Astrocyte of the spinal cord (primary cell): ENCODE measurements around the gene PPT1.

Source experiments
- DNase-seq: peaks from one replicate; pipeline ENCODE4 v3.0.0; 2011; ENCODE audit warnings: low read depth, low spot score
- H3K4me3 ChIP-seq: 2 replicates; pipeline ENCODE4 v1.5.1; 2011; ENCODE audit warnings: low read depth, mild to moderate bottlenecking, low read length, moderate library complexity
- CTCF ChIP-seq: IDR thresholded peaks from 2 replicates; pipeline ENCODE4 v1.5.1; 2012; ENCODE audit warnings: low read depth, mild to moderate bottlenecking, low read length, inconsistent platforms
- in situ Hi-C: cut with HindIII; loops from 2 replicates; pipeline ENCODE4 v1.10.0; 2017; ENCODE audit warnings: low sequenced_read_pairs

Gene PPT1

GRCh38 chr1:40034869-40035268 lies 62.2 kb downstream of the PPT1 start:
- DNase-seq: no peak
- H3K4me3 ChIP-seq: no peak overlapping the region
- no peak for TF ChIP-seq CTCF
- in situ Hi-C loops: no loop called here

DNA sequence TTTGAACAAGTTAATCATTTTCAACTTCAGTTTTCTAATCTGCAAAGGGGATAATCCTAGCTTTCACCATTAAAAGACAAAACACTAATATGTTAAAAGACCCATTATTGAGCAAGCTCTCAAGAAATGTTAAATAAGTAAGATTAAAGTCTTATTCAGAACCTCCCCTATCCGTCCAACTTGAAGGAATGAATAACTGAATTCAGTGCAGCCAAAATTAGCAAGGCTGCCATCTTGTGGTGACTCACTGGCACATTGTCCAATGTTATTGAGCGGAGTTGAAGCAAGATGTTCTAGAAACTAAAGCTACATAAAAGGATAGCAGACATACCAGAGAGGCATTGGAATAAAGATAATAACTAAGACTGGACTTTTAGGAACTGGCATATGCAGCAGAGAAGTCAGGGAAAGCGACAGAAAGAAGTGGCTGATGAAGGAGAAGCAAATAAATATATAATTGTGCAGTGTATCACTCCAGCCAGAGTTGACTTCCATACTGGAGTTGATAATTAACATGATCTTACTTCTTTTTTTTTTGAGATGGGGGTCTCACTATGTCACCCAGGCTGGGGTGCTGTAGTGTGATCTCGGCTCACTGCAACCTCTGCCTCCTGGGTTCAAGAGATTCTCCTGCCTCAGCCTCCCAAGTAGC lies 64.7 kb downstream of the PPT1 start:
- peak; percentile 71 for DNase-seq

DNA sequence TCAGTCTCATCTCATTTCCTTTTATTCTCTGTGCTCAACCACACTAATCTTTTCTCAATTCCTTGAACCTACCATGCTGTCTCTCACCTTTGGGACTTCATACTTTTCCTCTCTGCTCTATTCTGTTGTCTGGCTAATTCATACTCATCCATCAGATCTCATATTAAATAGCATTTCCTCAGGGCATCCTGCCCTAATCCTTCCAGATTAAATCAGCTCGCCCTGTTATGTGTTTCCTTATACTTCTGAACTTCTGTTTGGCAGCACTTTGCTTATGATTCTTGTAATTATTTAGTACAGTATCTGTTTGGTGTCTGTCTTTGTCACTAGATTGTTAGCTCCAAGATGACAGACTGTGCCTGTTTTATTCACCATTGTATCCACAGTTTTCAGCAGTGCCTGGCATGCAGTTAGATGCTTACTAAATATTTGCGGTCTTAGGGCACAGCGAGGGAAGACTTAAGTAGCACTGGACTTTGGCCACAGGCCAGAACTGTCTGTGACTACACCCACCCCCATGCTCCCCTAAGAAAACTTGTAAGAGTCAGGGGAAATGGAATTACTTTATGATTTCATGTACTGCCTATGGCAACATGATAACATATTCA lies 66.4 kb downstream of the PPT1 start:
- DNase-seq: peak; percentile 52
- in situ Hi-C loops: no loop called here
- no peak overlapping the region for H3K4me3 ChIP-seq
- TF ChIP-seq CTCF: no peak

More for the DNA sequence above, 64.7 kb downstream of the PPT1 start:
- peak; percentile 66 for TF ChIP-seq CTCF
- H3K4me3 ChIP-seq: no peak overlapping the region
- in situ Hi-C loops: no loop called here

- no peak for TF ChIP-seq CTCF
- H3K4me3 ChIP-seq: no peak overlapping the region
- in situ Hi-C loops: no loop called here
- no peak for DNase-seq
These were observed 67.4 kb downstream of the PPT1 start for GRCh38 chr1:40029608-40030007.

DNA sequence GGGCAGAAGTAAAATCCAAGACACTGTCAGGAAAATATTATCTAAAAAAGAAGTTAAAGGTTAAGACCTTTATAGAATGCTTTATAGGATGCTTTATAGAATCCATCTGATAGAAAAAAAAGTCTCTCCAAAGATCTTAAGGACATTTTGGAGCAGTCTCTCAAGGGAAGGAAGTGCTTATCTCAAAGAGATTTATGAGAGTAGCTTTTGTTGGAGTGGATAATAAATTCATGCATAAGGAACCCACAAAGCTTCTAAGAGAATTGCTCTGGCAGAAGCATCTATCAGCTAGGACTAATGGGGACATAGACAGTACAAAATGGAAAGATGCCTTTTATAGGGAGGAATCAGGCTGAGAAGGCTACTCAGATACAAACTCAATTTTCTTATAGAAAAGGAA lies 69.4 kb downstream of the PPT1 start:
- no peak for DNase-seq
- H3K4me3 ChIP-seq: no peak overlapping the region
- no peak for TF ChIP-seq CTCF
- in situ Hi-C loops: no loop called here

GRCh38 chr1:40024671-40025070 lies 72.4 kb downstream of the PPT1 start:
- in situ Hi-C loops: no loop called here
- no peak overlapping the region for H3K4me3 ChIP-seq

More at GRCh38 chr1:40024671-40025070, 72.4 kb downstream of the PPT1 start:
- DNase-seq: no peak
- no peak for TF ChIP-seq CTCF
